Loucy (cell line): ENCODE measurements around the gene CETN1.

Source experiments
- H2AFZ ChIP-seq: fragments of 200-600 bp; sonication (generic); 2 replicates; pipeline ENCODE4 v1.6.0; 2016; ENCODE audit warnings: antibody characterized with exemption, mild to moderate bottlenecking, low read length, moderate library complexity
- H3F3A ChIP-seq: fragments of 200-600 bp; 2 replicates; pipeline ENCODE4 v1.6.0; 2016; ENCODE audit warnings: antibody characterized with exemption, low read depth, mild to moderate bottlenecking
- H3K27me3 ChIP-seq: fragments of 200-600 bp; sonication (generic); 2 replicates; pipeline ENCODE4 v1.6.1; 2014; ENCODE audit warnings: low read length, mild to moderate bottlenecking; ENCODE audit not compliant: insufficient read depth, poor library complexity, severe bottlenecking
- H3K36me3 ChIP-seq: fragments of 200-600 bp; sonication (generic); 2 replicates; pipeline ENCODE4 v1.6.1; 2016; ENCODE audit warnings: low read length; ENCODE audit not compliant: insufficient read depth
- H3K4me1 ChIP-seq: fragments of 200-600 bp; sonication (generic); 2 replicates; pipeline ENCODE4 v1.5.1; 2014; ENCODE audit warnings: low read length, mild to moderate bottlenecking; ENCODE audit not compliant: insufficient read depth, poor library complexity, severe bottlenecking
- H3K4me2 ChIP-seq: fragments of 200-600 bp; sonication (generic); 2 replicates; pipeline ENCODE4 v1.6.0; 2014; ENCODE audit warnings: antibody characterized with exemption, low read length, low read depth, mild to moderate bottlenecking; ENCODE audit not compliant: poor library complexity, severe bottlenecking
- H3K4me3 ChIP-seq: fragments of 200-600 bp; sonication (generic); 2 replicates; pipeline ENCODE4 v1.5.1; 2014; ENCODE audit warnings: low read length, mild to moderate bottlenecking, mixed read lengths; ENCODE audit not compliant: poor library complexity, severe bottlenecking
- H3K79me2 ChIP-seq: fragments of 200-600 bp; sonication (generic); 2 replicates; pipeline ENCODE4 v1.6.1; 2014; ENCODE audit warnings: low read length; ENCODE audit not compliant: insufficient read depth
- H3K9ac ChIP-seq: fragments of 200-600 bp; sonication (generic); 2 replicates; pipeline ENCODE4 v1.6.0; 2014; ENCODE audit warnings: mild to moderate bottlenecking, low read depth, low read length, moderate library complexity; ENCODE audit not compliant: poor library complexity, severe bottlenecking
- H3K9me2 ChIP-seq: fragments of 200-600 bp; sonication (generic); replicated peaks from 2 replicates; pipeline ENCODE4 v1.6.1; 2016; ENCODE audit warnings: low read depth, low read length, mixed read lengths
- H3K9me3 ChIP-seq: fragments of 200-600 bp; sonication (generic); 2 replicates; pipeline ENCODE4 v1.6.1; 2014; ENCODE audit warnings: mild to moderate bottlenecking, antibody characterized with exemption, low read length, low read depth; ENCODE audit not compliant: insufficient read depth
- H4K20me1 ChIP-seq: fragments of 200-600 bp; sonication (generic); 2 replicates; pipeline ENCODE4 v1.6.0; 2014; ENCODE audit warnings: antibody characterized with exemption, low read length, mild to moderate bottlenecking; ENCODE audit not compliant: insufficient read depth, poor library complexity, severe bottlenecking
- CTCF ChIP-seq: fragments of 200-600 bp; sonication (generic); conservative IDR thresholded peaks from 2 replicates; pipeline ENCODE4 v1.5.1; 2014; ENCODE audit warnings: mild to moderate bottlenecking, antibody characterized with exemption, low read length
- EZH2phosphoT487 ChIP-seq: fragments of 200-600 bp; IDR thresholded peaks from 2 replicates; pipeline ENCODE4 v1.6.1; 2018; ENCODE audit warnings: antibody characterized with exemption, mild to moderate bottlenecking, moderate library complexity, borderline replicate concordance

The CETN1 gene

GRCh38 chr18:623761-624620, 43.8 kb downstream of the CETN1 start:
- H3K9ac ChIP-seq = no peak overlapping the region
- no peaks in the 10 kb centered on the region for H3K9me2 ChIP-seq
- no peaks in the 10 kb centered on the region for H3K27me3 ChIP-seq
- no peaks in the 10 kb centered on the region for H3K36me3 ChIP-seq
- no peak overlapping the region for H2AFZ ChIP-seq
- H3F3A ChIP-seq = no peaks in the 10 kb centered on the region
- TF ChIP-seq CTCF = peak; percentile 64
- no peak for TF ChIP-seq EZH2phosphoT487
- H3K4me3 ChIP-seq = no peak overlapping the region
- H3K9me3 ChIP-seq = no peaks in the 10 kb centered on the region
- H3K79me2 ChIP-seq = no peaks in the 10 kb centered on the region
- H3K4me1 ChIP-seq = peaks cover 2% of the 10 kb centered on the region
- no peaks in the 10 kb centered on the region for H4K20me1 ChIP-seq
- no peak overlapping the region for H3K4me2 ChIP-seq

- H3K4me3 ChIP-seq = no peak overlapping the region
- H3K9ac ChIP-seq = no peak overlapping the region
- H3K4me2 ChIP-seq = no peak overlapping the region
- peaks cover 2% of the 10 kb centered on the region for H3K4me1 ChIP-seq
- H3K9me2 ChIP-seq = no peaks in the 10 kb centered on the region
- H3K9me3 ChIP-seq = no peaks in the 10 kb centered on the region
- H3K36me3 ChIP-seq = no peaks in the 10 kb centered on the region
- no peaks in the 10 kb centered on the region for H3F3A ChIP-seq
- no peak for TF ChIP-seq CTCF
- H2AFZ ChIP-seq = no peak overlapping the region
- H3K79me2 ChIP-seq = no peaks in the 10 kb centered on the region
- no peaks in the 10 kb centered on the region for H3K27me3 ChIP-seq
- H4K20me1 ChIP-seq = no peaks in the 10 kb centered on the region
Observed at GRCh38 chr18:627231-627630, 47.1 kb downstream of the CETN1 start.

- TF ChIP-seq CTCF = peak; percentile 54
- no peak for TF ChIP-seq EZH2phosphoT487
- Histone ChIP-seq H3K4me1 (no peaks in the 10 kb centered on the region), H3K9me2 (no peaks in the 10 kb centered on the region), H3K27me3 (no peaks in the 10 kb centered on the region), H3K79me2 (no peaks in the 10 kb centered on the region), H3K9me3 (no peaks in the 10 kb centered on the region), H3F3A (no peaks in the 10 kb centered on the region), H3K9ac (no peak overlapping the region), H3K36me3 (no peaks in the 10 kb centered on the region), H3K4me2 (no peak overlapping the region), H3K4me3 (no peak overlapping the region), H4K20me1 (no peaks in the 10 kb centered on the region), H2AFZ (no peak overlapping the region)
Observed at GRCh38 chr18:629269-630150, 49.3 kb downstream of the CETN1 start.
